ENCODE measurements around the gene MEIS1. TPM values are rescaled to one million over a fixed set of nuclear protein-coding genes. Genes with fewer than 3 reads are reported as not detected.

MEIS1 gene
- total RNA-seq, 1 experiment from 2014 or later = 6.2 TPM

GRCh38 chr2:66443979-66444861 lies 9.3 kb downstream of the MEIS1 start:
- Histone ChIP-seq H3K9me3 (replicated peaks) (no peaks in the 10 kb centered on the region), H3K27me3 (replicated peaks) (no peaks in the 10 kb centered on the region), H3K27ac (no peak overlapping the region), H3K36me3 (peaks cover 8% of the 10 kb centered on the region), H3K4me3 (no peak overlapping the region), H3K4me1 (replicated peaks) (no peaks in the 10 kb centered on the region)
- no peak for DNase-seq (ENCODE audit: low read depth in 1 of 2, low spot score in 2 of 2)

GRCh38 chr2:66445076-66445924 lies 10.4 kb downstream of the MEIS1 start:
- Histone ChIP-seq H3K9me3 (replicated peaks) (no peaks in the 10 kb centered on the region), H3K4me3 (no peak overlapping the region), H3K4me1 (replicated peaks) (no peaks in the 10 kb centered on the region), H3K27ac (no peak overlapping the region), H3K36me3 (peaks cover 5% of the 10 kb centered on the region; the same call in 1 of the 2 replicates), H3K27me3 (replicated peaks) (no peaks in the 10 kb centered on the region)
- DNase-seq (ENCODE audit: low read depth in 1 of 2, low spot score in 2 of 2) = no peak

- DNase-seq (ENCODE audit: low read depth in 1 of 2, low spot score in 2 of 2) = no peak
- Histone ChIP-seq H3K4me1 (replicated peaks) (no peaks in the 10 kb centered on the region), H3K27me3 (replicated peaks) (no peaks in the 10 kb centered on the region), H3K9me3 (replicated peaks) (no peaks in the 10 kb centered on the region), H3K36me3 (peaks cover 5% of the 10 kb centered on the region; the same call in 1 of the 2 replicates), H3K27ac (no peak overlapping the region), H3K4me3 (no peak overlapping the region)
These were observed 11.3 kb downstream of the MEIS1 start for GRCh38 chr2:66445925-66446871.

- no peaks in the 10 kb centered on the region for H3K4me1 ChIP-seq (replicated peaks)
- no peak for DNase-seq (ENCODE audit: low read depth in 1 of 2, low spot score in 2 of 2)
- no peak overlapping the region for H3K27ac ChIP-seq
- H3K9me3 ChIP-seq (replicated peaks) = no peaks in the 10 kb centered on the region
- no peak overlapping the region for H3K4me3 ChIP-seq
- H3K36me3 ChIP-seq = no peaks in the 10 kb centered on the region
- no peaks in the 10 kb centered on the region for H3K27me3 ChIP-seq (replicated peaks)
These were observed 12.0 kb downstream of the MEIS1 start for GRCh38 chr2:66446941-66447340.

GRCh38 chr2:66447677-66448076 lies 12.8 kb downstream of the MEIS1 start:
- no peaks in the 10 kb centered on the region for H3K4me1 ChIP-seq (replicated peaks)
- no peaks in the 10 kb centered on the region for H3K36me3 ChIP-seq
- no peak for DNase-seq (ENCODE audit: low read depth in 1 of 2, low spot score in 2 of 2)
- no peak overlapping the region for H3K4me3 ChIP-seq
- H3K27me3 ChIP-seq (replicated peaks) = no peaks in the 10 kb centered on the region
- no peak overlapping the region for H3K27ac ChIP-seq
- H3K9me3 ChIP-seq (replicated peaks) = no peaks in the 10 kb centered on the region

GRCh38 chr2:66448136-66448991 lies 13.4 kb downstream of the MEIS1 start:
- no peaks in the 10 kb centered on the region for H3K36me3 ChIP-seq
- no peak overlapping the region for H3K27ac ChIP-seq
- no peaks in the 10 kb centered on the region for H3K27me3 ChIP-seq (replicated peaks)
- no peak overlapping the region for H3K4me3 ChIP-seq
- no peaks in the 10 kb centered on the region for H3K9me3 ChIP-seq (replicated peaks)
- no peaks in the 10 kb centered on the region for H3K4me1 ChIP-seq (replicated peaks)
- no peak for DNase-seq (ENCODE audit: low read depth in 1 of 2, low spot score in 2 of 2)

- H3K36me3 ChIP-seq = no peaks in the 10 kb centered on the region; the same call in 1 of the 2 replicates
- no peaks in the 10 kb centered on the region for H3K9me3 ChIP-seq (replicated peaks)
- no peaks in the 10 kb centered on the region for H3K4me1 ChIP-seq (replicated peaks)
- no peaks in the 10 kb centered on the region for H3K27me3 ChIP-seq (replicated peaks)
- DNase-seq (ENCODE audit: low read depth in 1 of 2, low spot score in 2 of 2) = no peak
- H3K27ac ChIP-seq = no peak overlapping the region
- H3K4me3 ChIP-seq = no peak overlapping the region
These were observed 17.3 kb downstream of the MEIS1 start for GRCh38 chr2:66452214-66452613.

- H3K36me3 ChIP-seq = no peaks in the 10 kb centered on the region; the same call in 1 of the 2 replicates
- no peak for DNase-seq (ENCODE audit: low read depth in 1 of 2, low spot score in 2 of 2)
- H3K4me1 ChIP-seq (replicated peaks) = no peaks in the 10 kb centered on the region
- H3K9me3 ChIP-seq (replicated peaks) = no peaks in the 10 kb centered on the region
- H3K27me3 ChIP-seq (replicated peaks) = no peaks in the 10 kb centered on the region
- no peak overlapping the region for H3K4me3 ChIP-seq
- no peak overlapping the region for H3K27ac ChIP-seq
These were observed 18.0 kb downstream of the MEIS1 start for GRCh38 chr2:66452917-66453316.

GRCh38 chr2:66455490-66455889 lies 20.6 kb downstream of the MEIS1 start:
- Histone ChIP-seq H3K9me3 (replicated peaks) (no peaks in the 10 kb centered on the region), H3K4me3 (no peak overlapping the region), H3K27ac (no peak overlapping the region), H3K36me3 (no peaks in the 10 kb centered on the region; the same call in 1 of the 2 replicates), H3K4me1 (replicated peaks) (no peaks in the 10 kb centered on the region), H3K27me3 (replicated peaks) (no peaks in the 10 kb centered on the region)
- DNase-seq (ENCODE audit: low read depth in 1 of 2, low spot score in 2 of 2) = no peak

- no peak overlapping the region for H3K4me3 ChIP-seq
- no peak overlapping the region for H3K27ac ChIP-seq
- no peaks in the 10 kb centered on the region for H3K4me1 ChIP-seq (replicated peaks)
- no peak for DNase-seq (ENCODE audit: low read depth in 1 of 2, low spot score in 2 of 2)
- H3K27me3 ChIP-seq (replicated peaks) = no peaks in the 10 kb centered on the region
- no peaks in the 10 kb centered on the region for H3K9me3 ChIP-seq (replicated peaks)
- no peaks in the 10 kb centered on the region; the same call in 1 of the 2 replicates for H3K36me3 ChIP-seq
These were observed 21.5 kb downstream of the MEIS1 start for GRCh38 chr2:66456183-66457041.

DNA sequence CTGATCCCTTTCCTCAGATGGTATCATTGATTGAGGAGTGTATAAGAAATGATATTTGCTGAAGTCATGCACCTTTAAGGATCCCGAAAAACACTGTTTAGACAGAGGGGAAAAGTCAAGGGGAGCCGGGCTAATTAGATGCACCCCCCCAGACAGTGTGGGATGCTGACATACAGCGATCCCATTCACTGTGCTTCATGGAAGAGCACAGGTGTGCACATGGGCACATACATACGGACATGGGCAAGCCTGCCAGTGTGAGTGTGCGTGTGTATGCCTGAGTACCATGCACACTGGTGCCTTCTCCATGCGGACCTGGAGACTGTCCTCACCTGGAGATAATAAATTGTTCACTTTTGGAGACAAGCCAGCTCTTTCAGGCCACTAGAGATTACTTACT lies 22.6 kb downstream of the MEIS1 start:
- no peaks in the 10 kb centered on the region; the same call in 1 of the 2 replicates for H3K36me3 ChIP-seq
- H3K27me3 ChIP-seq (replicated peaks) = no peaks in the 10 kb centered on the region
- H3K4me3 ChIP-seq = no peak overlapping the region
- no peaks in the 10 kb centered on the region for H3K4me1 ChIP-seq (replicated peaks)
- H3K9me3 ChIP-seq (replicated peaks) = no peaks in the 10 kb centered on the region
- H3K27ac ChIP-seq = no peak overlapping the region
- DNase-seq (ENCODE audit: low read depth in 1 of 2, low spot score in 2 of 2) = no peak

GRCh38 chr2:66460031-66460430 lies 25.1 kb downstream of the MEIS1 start:
- peaks cover 7% of the 10 kb centered on the region; the same call in 1 of the 2 replicates for H3K36me3 ChIP-seq
- no peaks in the 10 kb centered on the region for H3K4me1 ChIP-seq (replicated peaks)
- H3K27ac ChIP-seq = no peak overlapping the region
- H3K9me3 ChIP-seq (replicated peaks) = no peaks in the 10 kb centered on the region
- H3K4me3 ChIP-seq = no peak overlapping the region
- DNase-seq (ENCODE audit: low read depth in 1 of 2, low spot score in 2 of 2) = no peak
- no peaks in the 10 kb centered on the region for H3K27me3 ChIP-seq (replicated peaks)

Measured in SJSA1 (cell line).